GM12878 (cell line): ENCODE data around the gene TTC9B. TPM values are rescaled to one million over a fixed set of nuclear protein-coding genes. Genes with fewer than 3 reads are reported as not detected.

Source experiments
- ATAC-seq: fragments of 200-7000 bp; cut with Tn5 transposase; 3 replicates; pipeline ENCODE4 v1.9.1; 2020; ENCODE audit warnings: mild to moderate bottlenecking, moderate library complexity
- BruUV-seq: library from RNA; stranded (reverse); fragments of 400-500 nt; replicated peaks from 2 replicates; lab custom pipeline; 2021; lab: Mats Ljungman, UMichigan
- CTCF ChIA-PET: fragments of 300-600 bp; sonication (Branson Sonifier 250); formaldehyde crosslinking; extraction: SDS; loops from one replicate; lab custom pipeline; 2021; ENCODE audit warnings: inconsistent platforms; lab: Yijun Ruan, JAX
- POLR2A ChIA-PET: fragments of 350-600 bp; formaldehyde crosslinking; extraction: SDS; loops from one replicate; lab custom pipeline; 2021; ENCODE audit warnings: inconsistent platforms; lab: Charles Lee
- RAD21 ChIA-PET: fragments of 300-600 bp; sonication (Branson Sonifier 250); formaldehyde crosslinking; loops from one replicate; lab custom pipeline; 2023; ENCODE audit warnings: antibody characterized with exemption; ENCODE audit not compliant: unreplicated experiment; lab: Charles Lee
- SMC1A ChIA-PET: fragments of 300-600 bp; sonication (Branson Sonifier 250); formaldehyde crosslinking; loops from one replicate; lab custom pipeline; 2023; ENCODE audit not compliant: unreplicated experiment, uncharacterized antibody; lab: Charles Lee
- DNase-seq: peaks from one replicate; pipeline ENCODE4 v3.0.0-alpha.2; 2011; ENCODE audit warnings: low read depth, low spot score
- FAIRE-seq: peaks from 3 replicates; lab custom pipeline; 2011; peaks lifted over from hg19 to GRCh38; lab: Jason Lieb, UNC
- H2AFZ ChIP-seq: 2 replicates; pipeline ENCODE4 v1.6.0; 2011; ENCODE audit warnings: low read depth, low read length, control low read depth; ENCODE audit not compliant: control insufficient read depth
- H3K27ac ChIP-seq: 2 replicates; pipeline ENCODE4 v1.5.1; 2011; ENCODE audit warnings: control low read depth; ENCODE audit not compliant: control insufficient read depth, insufficient read depth
- H3K27me3 ChIP-seq, 2 experiments: replicated peaks in 1 of 2; 2 replicates each; pipeline versions ENCODE4 v1.6.0 to v1.6.1; 2011; ENCODE audit warnings: low read length in 1 of 2; ENCODE audit not compliant: control insufficient read depth in 2 of 2, insufficient read depth in 2 of 2
- H3K36me3 ChIP-seq, 2 experiments: 2 replicates each; pipeline ENCODE4 v1.5.1; 2011; ENCODE audit warnings: low read length in 1 of 2; ENCODE audit not compliant: control insufficient read depth in 2 of 2, insufficient read depth in 2 of 2
- H3K4me1 ChIP-seq: 2 replicates; pipeline ENCODE4 v1.6.1; 2011; ENCODE audit warnings: mild to moderate bottlenecking, low read length, moderate library complexity, mixed read lengths; ENCODE audit not compliant: control insufficient read depth, insufficient read depth
- H3K4me2 ChIP-seq: 2 replicates; pipeline ENCODE4 v1.6.0; 2011; ENCODE audit warnings: control low read depth; ENCODE audit not compliant: control insufficient read depth, insufficient read depth
- H3K4me3 ChIP-seq: fragments of 200-600 bp; sonication (generic); 2 replicates; pipeline ENCODE4 v1.5.1; 2016
- H3K79me2 ChIP-seq: 2 replicates; pipeline ENCODE4 v1.6.0; 2011; ENCODE audit warnings: low read length; ENCODE audit not compliant: control insufficient read depth, insufficient read depth
- H3K9ac ChIP-seq: 2 replicates; pipeline ENCODE4 v1.8.0; 2011; ENCODE audit warnings: low read length, control low read depth, mixed read lengths; ENCODE audit not compliant: control insufficient read depth, insufficient read depth
- H3K9me3 ChIP-seq: replicated peaks from 3 replicates; pipeline ENCODE4 v1.5.1; 2011; ENCODE audit warnings: mild to moderate bottlenecking, low read length; ENCODE audit not compliant: control insufficient read depth, insufficient read depth
- H4K20me1 ChIP-seq: 2 replicates; pipeline ENCODE4 v1.6.0; 2011; ENCODE audit not compliant: control insufficient read depth, insufficient read depth
- EED ChIP-seq: sonication (generic); IDR thresholded peaks from 2 replicates; pipeline ENCODE4 v1.6.1; 2016; ENCODE audit warnings: antibody characterized with exemption, low read depth
- ESRRA ChIP-seq: IDR thresholded peaks from 2 replicates; pipeline ENCODE4 v1.6.1; 2012; ENCODE audit warnings: mild to moderate bottlenecking, low read length, improper control_type of control experiment
- HDGF ChIP-seq: fragments of 450-650 bp; IDR thresholded peaks from 2 replicates; pipeline ENCODE4 v1.6.1; 2016; ENCODE audit warnings: antibody characterized with exemption
- MXI1 ChIP-seq: fragments of 150-350 bp; IDR thresholded peaks from 2 replicates; pipeline ENCODE4 v1.6.1; 2011; ENCODE audit warnings: low read depth, mild to moderate bottlenecking, inconsistent platforms, low read length, improper control_type of control experiment
- PBX3 ChIP-seq: IDR thresholded peaks from 2 replicates; pipeline ENCODE4 v1.6.1; 2011; ENCODE audit warnings: mild to moderate bottlenecking, low read depth, low read length, moderate library complexity; ENCODE audit not compliant: insufficient replicate concordance
- POLR2A ChIP-seq: IDR thresholded peaks from 2 replicates; pipeline ENCODE4 v1.6.1; 2011; ENCODE audit warnings: low read depth, mild to moderate bottlenecking, low read length
- RBBP5 ChIP-seq: fragments of 200-600 bp; sonication (generic); conservative IDR thresholded peaks from 2 replicates; pipeline ENCODE4 v1.6.1; 2016
- RCOR1 ChIP-seq: conservative IDR thresholded peaks from 2 replicates; pipeline ENCODE4 v1.6.1; 2012; ENCODE audit warnings: low read depth, low read length, improper control_type of control experiment
- SRF ChIP-seq, 2 experiments: IDR thresholded peaks; 2 replicates each; pipeline ENCODE4 v1.6.1; 2011; ENCODE audit warnings: low read depth in 2 of 2, low read length in 2 of 2, mild to moderate bottlenecking in 1 of 2, moderate library complexity in 1 of 2
- SUZ12 ChIP-seq: fragments of 200-600 bp; sonication (generic); IDR thresholded peaks from one replicate; pipeline ENCODE4 v1.6.1; 2018; ENCODE audit warnings: antibody characterized with exemption, mild to moderate bottlenecking; ENCODE audit not compliant: unreplicated experiment
- TARDBP ChIP-seq: IDR thresholded peaks from 2 replicates; pipeline ENCODE4 v1.6.1; 2016; ENCODE audit warnings: borderline replicate concordance
- YY1 ChIP-seq: IDR thresholded peaks from 2 replicates; pipeline ENCODE4 v1.6.1; 2011; ENCODE audit warnings: low read depth, mild to moderate bottlenecking, low read length
- ZBED1 ChIP-seq: IDR thresholded peaks from 2 replicates; pipeline ENCODE4 v1.6.1; 2016; ENCODE audit warnings: borderline replicate concordance
- ZNF274 ChIP-seq: IDR thresholded peaks from one replicate; pipeline ENCODE4 v1.8.0; 2011; ENCODE audit not compliant: insufficient read length, insufficient read depth
- ZNF592 ChIP-seq: fragments of 450-650 bp; IDR thresholded peaks from 2 replicates; pipeline ENCODE4 v1.6.1; 2017; ENCODE audit warnings: mild to moderate bottlenecking, moderate library complexity
- WGBS: methylation state at CpG from one replicate; pipeline ENCODE4 v1.1.6; 2016; ENCODE audit warnings: low lambda C conversion rate; ENCODE audit not compliant: insufficient replicate concordance, insufficient coverage; ENCODE audit errors: missing lambda C conversion rate; 5-methylcytosine and 5-hydroxymethylcytosine counted together
- in situ Hi-C: fragments of 300-500 bp; cut with MboI; formaldehyde crosslinking; loops from 9 replicates; pipeline ENCODE4 v1.14.3; 2018; ENCODE audit warnings: mixed read lengths
- intact Hi-C: fragments of 100-400 bp; cut with micrococcal nuclease; formaldehyde crosslinking; loops from one replicate; pipeline ENCODE4 v1.14.2; 2022; ENCODE audit not compliant: unreplicated experiment
- polyA plus RNA-seq, 11 experiments: library from polyadenylated mRNA; depleted of rRNA in 4 of 11; unstranded in 6 of 11; stranded (reverse) in 5 of 11; fragments of >200 nt; fragmentation: Nextera tagmentation in 4 of 11; fragmentation: Illumina TruSeq in 1 of 11; extraction: Ambion mirVana in 4 of 11; extraction: Trizol in 1 of 11; gene quantifications; 1 replicate in 1 of 11; 2 replicates in 10 of 11; pipeline versions ENCODE4 v1.2.1 to v1.2.3, GENCODE V29; 2011 to 2016; ENCODE audit warnings: inconsistent platforms in 2 of 11, missing spikeins in 2 of 11, low read depth in 1 of 11
- total RNA-seq, 4 experiments: library from RNA; depleted of rRNA in 3 of 4; stranded (reverse); fragments of >200 nt in 3 of 4; fragmentation: Illumina TruSeq in 1 of 4; extraction: Trizol in 1 of 4; gene quantifications; 2 replicates each; pipeline versions ENCODE4 v1.2.1 to v1.2.3, GENCODE V29; 2013 to 2021

The TTC9B gene
- total and polyA plus RNA-seq, 10 of the 15 experiments (the other 5 are each of a cell fraction or from before 2014, with no cell fraction given) = 0.04 to 0.14 (median 0.10) TPM; not detected in 7

GRCh38 chr19:40191836-40192646 is 26.1 kb downstream of the TTC9B start (continued):
- peak; percentile 28; the same call in 1 of the 2 replicates for TF ChIP-seq POLR2A
- 0 out of 2 replicates have a peak, but pooled peaks have one; percentile 9 for TF ChIP-seq YY1
- TF ChIP-seq HDGF = no peak

GRCh38 chr19:40190891-40191835 is 27.0 kb downstream of the TTC9B start, which contains the start of gene MAP3K10:
MAP3K10 (plus strand) TSS chr19:40191426; CDS start chr19:40192032, 606 bp downstream.
- Histone ChIP-seq H3K79me2 (peaks cover 4% of the 10 kb centered on the region), H3K9me3 (no peaks in the 10 kb centered on the region), H3K4me2 (peak within 1 kb of the TSS; percentile 87), H3K27ac (peak within 1 kb of the TSS; percentile 89), H2AFZ (peak within 1 kb of the TSS; percentile 91), H3K9ac (peak within 1 kb of the TSS; percentile 80), H3K36me3 (no peaks in the 10 kb centered on the region), H3K27me3 (no peaks in the 10 kb centered on the region), H3K4me3 (peak within 1 kb of the TSS; percentile 97), H3K4me1 (peaks cover 10% of the 10 kb centered on the region), H4K20me1 (no peaks in the 10 kb centered on the region)
- intact Hi-C loops (no loop called here), in situ Hi-C loops (no loop called here)
- FAIRE-seq (peak; percentile 54), DNase-seq (peak; percentile 12), ATAC-seq (peak; percentile 93)
- RAD21 ChIA-PET = interaction anchor here (0.6 to 2.3 kb wide), 21 partner anchors 9 to 1173 kb away, joined by 3 to 16 read pairs (median 4); partner anchors contain the start of genes AKT2, B9D2, BLVRB and PSMC4
- no TSS peak for BruUV-seq
- SMC1A ChIA-PET = interaction anchor here (0.7 to 2.7 kb wide), 11 partner anchors 14 to 249 kb away, joined by 3 to 8 read pairs (median 3); no protein-coding TSS in a partner anchor
- POLR2A ChIA-PET = interaction anchor here (0.6 to 2.2 kb wide), 12 partner anchors 12 to 930 kb away, joined by 3 to 9 read pairs (median 4); partner anchors contain the start of genes FBL, PSMC4 and ZFP36
- CTCF ChIA-PET = interaction anchor here (0.5 to 2.3 kb wide), 10 partner anchors 26 to 250 kb away, joined by 3 to 24 read pairs (median 4); partner anchors contain the start of genes PSMC4 and TTC9B
- WGBS = 2% methylated on average over 55 of the region's 116 CpGs
- TF ChIP-seq ZNF592 (no peak), RCOR1 (no peak), ZNF274 (no peak), MXI1 (peak; percentile 17; the same call in 1 of the 2 replicates), ZBED1 (no peak), RBBP5 (no peak), SRF (IDR thresholded peaks at IDR 0.05; ENCODE audit: low read depth in 2 of 2, low read length in 2 of 2) (peak in 1 of 2 experiments; percentile 63; a peak in 1 of 4 replicates), ESRRA (no peak), PBX3 (no peak), EED (0 out of 2 replicates have a peak, but pooled peaks have one; percentile 6), SUZ12 (no peak), TARDBP (no peak)
